ENCODE results near the gene MPHOSPH10. TPM values are rescaled to one million over a fixed set of nuclear protein-coding genes. Genes with fewer than 3 reads are reported as not detected.

Gene MPHOSPH10
- polyA plus RNA-seq, 2 of the 4 experiments (the other 2 are of a cell fraction): 39.2 to 51.7 TPM

DNA sequence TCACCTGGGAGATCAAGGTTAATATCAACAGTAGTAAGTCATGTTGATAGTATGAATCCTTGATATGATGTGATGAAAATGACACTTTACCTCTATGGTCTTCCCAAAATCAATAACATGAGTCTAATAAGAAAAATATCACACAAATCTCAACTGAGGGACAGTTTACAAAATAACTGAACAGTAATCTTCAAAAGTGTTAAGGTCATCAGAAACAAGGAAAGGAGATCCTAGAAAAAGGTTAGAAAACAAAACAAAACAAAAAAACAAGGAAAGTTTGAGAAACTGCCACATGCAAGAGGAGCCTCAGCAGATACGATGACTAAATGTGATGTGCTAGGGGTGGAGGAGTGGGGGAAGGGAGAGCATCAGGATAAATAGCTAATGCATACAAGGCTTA is 16.6 kb upstream of the MPHOSPH10 start:
- CTCF ChIA-PET: interaction anchor here (0.8 to 1.6 kb wide), 5 partner anchors 10 to 40 kb away, joined by 3 to 10 read pairs (median 3); no protein-coding TSS in a partner anchor
- Histone ChIP-seq H3K4me2 (no peak overlapping the region), H3K4me3 (no peak overlapping the region), H3K9me3 (no peaks in the 10 kb centered on the region), H3K27ac (no peak overlapping the region), H3K4me1 (no peaks in the 10 kb centered on the region)
- DNase-seq (ENCODE audit: low read depth in 1 of 2, low spot score in 1 of 2) (no peak), ATAC-seq (no peak), FAIRE-seq (no peak)
- 90% methylated on average over 1 of the region's 1 CpG for WGBS (ENCODE audit: missing lambda C conversion rate)
- TF ChIP-seq SMC3 (IDR thresholded peaks at IDR 0.05) (no peak), TFCP2L1 (CRISPR knock-in tag; IDR thresholded peaks at IDR 0.05) (no peak), ZC3H11A (IDR thresholded peaks at IDR 0.05) (no peak), FOSB (CRISPR knock-in tag; IDR thresholded peaks at IDR 0.05) (no peak), FOXS1 (CRISPR knock-in tag; IDR thresholded peaks at IDR 0.05) (no peak), JUNB (IDR thresholded peaks at IDR 0.05) (no peak), NFE2L2 (conservative IDR thresholded peaks at IDR 0.05; ENCODE audit: low read length) (no peak), MAFK (IDR thresholded peaks at IDR 0.05; ENCODE audit: partially characterized antibody) (no peak), RCOR1 (IDR thresholded peaks at IDR 0.05; ENCODE audit: low read depth, low read length) (no peak), JUN (IDR thresholded peaks at IDR 0.05) (no peak), CBX8 (IDR thresholded peaks at IDR 0.05) (no peak), HEYL (CRISPR knock-in tag; IDR thresholded peaks at IDR 0.05) (no peak), POLR2AphosphoS2 (conservative IDR thresholded peaks at IDR 0.05; ENCODE audit: low read length) (no peak), KDM5A (IDR thresholded peaks at IDR 0.05) (no peak), NR3C1 (IDR thresholded peaks at IDR 0.05) (no peak), MAZ (IDR thresholded peaks at IDR 0.05; ENCODE audit: borderline replicate concordance, low read depth, low read length) (no peak), POLR2A (IDR thresholded peaks at IDR 0.05; ENCODE audit: low read length) (no peak), FOSL2 (IDR thresholded peaks at IDR 0.05) (no peak), FOSL2 (CRISPR knock-in tag; IDR thresholded peaks at IDR 0.05) (no peak), RARB (CRISPR knock-in tag; IDR thresholded peaks at IDR 0.05) (no peak)
- TF ChIP-seq, protein P1, sequence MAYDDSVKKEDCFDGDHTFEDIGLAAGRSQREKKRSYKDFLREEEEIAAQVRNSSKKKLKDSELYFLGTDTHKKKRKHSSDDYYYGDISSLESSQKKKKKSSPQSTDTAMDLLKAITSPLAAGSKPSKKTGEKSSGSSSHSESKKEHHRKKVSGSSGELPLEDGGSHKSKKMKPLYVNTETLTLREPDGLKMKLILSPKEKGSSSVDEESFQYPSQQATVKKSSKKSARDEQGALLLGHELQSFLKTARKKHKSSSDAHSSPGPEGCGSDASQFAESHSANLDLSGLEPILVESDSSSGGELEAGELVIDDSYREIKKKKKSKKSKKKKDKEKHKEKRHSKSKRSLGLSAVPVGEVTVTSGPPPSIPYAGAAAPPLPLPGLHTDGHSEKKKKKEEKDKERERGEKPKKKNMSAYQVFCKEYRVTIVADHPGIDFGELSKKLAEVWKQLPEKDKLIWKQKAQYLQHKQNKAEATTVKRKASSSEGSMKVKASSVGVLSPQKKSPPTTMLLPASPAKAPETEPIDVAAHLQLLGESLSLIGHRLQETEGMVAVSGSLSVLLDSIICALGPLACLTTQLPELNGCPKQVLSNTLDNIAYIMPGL (CRISPR knock-in tag; IDR thresholded peaks at IDR 0.05; ENCODE audit: borderline replicate concordance): no peak
- POLR2A ChIA-PET: no interaction called here

DNA sequence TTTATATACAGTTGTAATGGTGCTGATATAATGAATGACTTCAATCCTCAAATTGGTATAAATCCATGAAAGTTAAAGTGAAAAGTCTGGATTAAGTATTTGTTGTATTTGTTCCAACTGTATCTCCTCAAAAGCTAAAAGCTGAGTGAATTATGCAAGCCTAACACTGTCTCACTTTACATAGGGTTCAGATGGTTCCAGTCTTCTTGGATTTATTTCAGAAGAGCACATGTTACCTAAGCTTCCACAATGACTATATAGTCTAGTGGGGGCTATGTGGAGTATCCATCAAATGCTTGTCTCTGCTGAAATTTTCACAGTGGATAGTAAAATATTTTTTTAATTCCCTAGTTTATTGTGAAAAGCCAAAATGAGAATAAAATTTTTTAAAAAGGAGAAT is 13.4 kb upstream of the MPHOSPH10 start:
- no peaks in the 10 kb centered on the region for H3K9me3 ChIP-seq
- FAIRE-seq: no peak
- no peak for ATAC-seq
- DNase-seq (ENCODE audit: low read depth in 1 of 2, low spot score in 1 of 2): no peak
- ChIA-PET CTCF (interaction anchor here (1.0 to 3.5 kb wide), 2 partner anchors 10 to 16 kb away, joined by 3 to 19 read pairs; no protein-coding TSS in a partner anchor), POLR2A (no interaction called here)
- H3K27ac ChIP-seq: no peak overlapping the region
- H3K4me2 ChIP-seq: no peak overlapping the region
- no peak overlapping the region for H3K4me3 ChIP-seq
- no peaks in the 10 kb centered on the region for H3K4me1 ChIP-seq
- TF ChIP-seq MAZ (IDR thresholded peaks at IDR 0.05; ENCODE audit: borderline replicate concordance, low read depth, low read length): no peak

DNA sequence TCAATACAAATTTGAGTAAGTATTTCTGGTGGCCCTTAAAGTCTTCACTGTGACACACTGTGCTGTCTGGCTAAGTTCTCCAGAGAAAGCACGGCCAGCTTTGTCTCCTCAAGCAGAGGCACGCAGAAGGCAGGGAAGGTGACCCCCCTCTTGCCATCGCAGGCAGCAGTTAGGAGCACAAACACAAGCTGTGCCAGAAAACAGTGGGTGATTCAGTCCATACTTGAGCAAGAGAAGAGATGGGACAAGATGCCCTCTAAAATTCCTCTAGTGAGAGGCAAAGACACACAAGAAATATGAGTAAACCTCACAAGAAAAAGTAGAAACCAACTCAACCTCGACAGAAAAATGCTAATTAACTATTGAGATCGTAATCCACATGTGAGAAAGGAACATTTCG is 10.2 kb upstream of the MPHOSPH10 start:
- Histone ChIP-seq H3K27ac (no peak overlapping the region), H3K9me3 (no peaks in the 10 kb centered on the region), H3K4me2 (no peak overlapping the region), H3K4me1 (no peaks in the 10 kb centered on the region), H3K4me3 (no peak overlapping the region)
- CTCF ChIA-PET: interaction anchor here (0.6 to 2.9 kb wide), 4 partner anchors 11 to 598 kb away, joined by 3 to 16 read pairs (median 4); no protein-coding TSS in a partner anchor
- DNase-seq (ENCODE audit: low read depth in 1 of 2, low spot score in 1 of 2) (no peak), FAIRE-seq (no peak), ATAC-seq (no peak)
- WGBS (ENCODE audit: missing lambda C conversion rate): 80% methylated on average over 6 of the region's 6 CpGs
- POLR2A ChIA-PET: no interaction called here
- TF ChIP-seq CBX2 (IDR thresholded peaks at IDR 0.05; ENCODE audit: borderline replicate concordance, low read depth) (no peak), KDM1A (IDR thresholded peaks at IDR 0.05; ENCODE audit: low read depth) (no peak), RFX5 (IDR thresholded peaks at IDR 0.05) (no peak), HOXA7 (CRISPR knock-in tag; IDR thresholded peaks at IDR 0.05) (no peak), FOSL2 (IDR thresholded peaks at IDR 0.05) (no peak), FOSL2 (CRISPR knock-in tag; IDR thresholded peaks at IDR 0.05) (no peak), CBX8 (IDR thresholded peaks at IDR 0.05) (no peak), CHD2 (IDR thresholded peaks at IDR 0.05; ENCODE audit: low read length, partially characterized antibody) (no peak)
- TF ChIP-seq, protein P2, sequence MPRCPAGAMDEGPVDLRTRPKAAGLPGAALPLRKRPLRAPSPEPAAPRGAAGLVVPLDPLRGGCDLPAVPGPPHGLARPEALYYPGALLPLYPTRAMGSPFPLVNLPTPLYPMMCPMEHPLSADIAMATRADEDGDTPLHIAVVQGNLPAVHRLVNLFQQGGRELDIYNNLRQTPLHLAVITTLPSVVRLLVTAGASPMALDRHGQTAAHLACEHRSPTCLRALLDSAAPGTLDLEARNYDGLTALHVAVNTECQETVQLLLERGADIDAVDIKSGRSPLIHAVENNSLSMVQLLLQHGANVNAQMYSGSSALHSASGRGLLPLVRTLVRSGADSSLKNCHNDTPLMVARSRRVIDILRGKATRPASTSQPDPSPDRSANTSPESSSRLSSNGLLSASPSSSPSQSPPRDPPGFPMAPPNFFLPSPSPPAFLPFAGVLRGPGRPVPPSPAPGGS (IDR thresholded peaks at IDR 0.05): no peak
- TF ChIP-seq, protein P3, sequence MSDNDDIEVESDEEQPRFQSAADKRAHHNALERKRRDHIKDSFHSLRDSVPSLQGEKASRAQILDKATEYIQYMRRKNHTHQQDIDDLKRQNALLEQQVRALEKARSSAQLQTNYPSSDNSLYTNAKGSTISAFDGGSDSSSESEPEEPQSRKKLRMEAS (IDR thresholded peaks at IDR 0.05): no peak
- TF ChIP-seq, protein P4, sequence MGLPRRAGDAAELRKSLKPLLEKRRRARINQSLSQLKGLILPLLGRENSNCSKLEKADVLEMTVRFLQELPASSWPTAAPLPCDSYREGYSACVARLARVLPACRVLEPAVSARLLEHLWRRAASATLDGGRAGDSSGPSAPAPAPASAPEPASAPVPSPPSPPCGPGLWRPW (IDR thresholded peaks at IDR 0.05): no peak
- TF ChIP-seq, protein P5, sequence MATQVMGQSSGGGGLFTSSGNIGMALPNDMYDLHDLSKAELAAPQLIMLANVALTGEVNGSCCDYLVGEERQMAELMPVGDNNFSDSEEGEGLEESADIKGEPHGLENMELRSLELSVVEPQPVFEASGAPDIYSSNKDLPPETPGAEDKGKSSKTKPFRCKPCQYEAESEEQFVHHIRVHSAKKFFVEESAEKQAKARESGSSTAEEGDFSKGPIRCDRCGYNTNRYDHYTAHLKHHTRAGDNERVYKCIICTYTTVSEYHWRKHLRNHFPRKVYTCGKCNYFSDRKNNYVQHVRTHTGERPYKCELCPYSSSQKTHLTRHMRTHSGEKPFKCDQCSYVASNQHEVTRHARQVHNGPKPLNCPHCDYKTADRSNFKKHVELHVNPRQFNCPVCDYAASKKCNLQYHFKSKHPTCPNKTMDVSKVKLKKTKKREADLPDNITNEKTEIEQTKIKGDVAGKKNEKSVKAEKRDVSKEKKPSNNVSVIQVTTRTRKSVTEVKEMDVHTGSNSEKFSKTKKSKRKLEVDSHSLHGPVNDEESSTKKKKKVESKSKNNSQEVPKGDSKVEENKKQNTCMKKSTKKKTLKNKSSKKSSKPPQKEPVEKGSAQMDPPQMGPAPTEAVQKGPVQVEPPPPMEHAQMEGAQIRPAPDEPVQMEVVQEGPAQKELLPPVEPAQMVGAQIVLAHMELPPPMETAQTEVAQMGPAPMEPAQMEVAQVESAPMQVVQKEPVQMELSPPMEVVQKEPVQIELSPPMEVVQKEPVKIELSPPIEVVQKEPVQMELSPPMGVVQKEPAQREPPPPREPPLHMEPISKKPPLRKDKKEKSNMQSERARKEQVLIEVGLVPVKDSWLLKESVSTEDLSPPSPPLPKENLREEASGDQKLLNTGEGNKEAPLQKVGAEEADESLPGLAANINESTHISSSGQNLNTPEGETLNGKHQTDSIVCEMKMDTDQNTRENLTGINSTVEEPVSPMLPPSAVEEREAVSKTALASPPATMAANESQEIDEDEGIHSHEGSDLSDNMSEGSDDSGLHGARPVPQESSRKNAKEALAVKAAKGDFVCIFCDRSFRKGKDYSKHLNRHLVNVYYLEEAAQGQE (IDR thresholded peaks at IDR 0.05): no peak
- TF ChIP-seq, protein P6, sequence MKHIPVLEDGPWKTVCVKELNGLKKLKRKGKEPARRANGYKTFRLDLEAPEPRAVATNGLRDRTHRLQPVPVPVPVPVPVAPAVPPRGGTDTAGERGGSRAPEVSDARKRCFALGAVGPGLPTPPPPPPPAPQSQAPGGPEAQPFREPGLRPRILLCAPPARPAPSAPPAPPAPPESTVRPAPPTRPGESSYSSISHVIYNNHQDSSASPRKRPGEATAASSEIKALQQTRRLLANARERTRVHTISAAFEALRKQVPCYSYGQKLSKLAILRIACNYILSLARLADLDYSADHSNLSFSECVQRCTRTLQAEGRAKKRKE (CRISPR knock-in tag; IDR thresholded peaks at IDR 0.05; ENCODE audit: low read depth): no peak

Measured in A549 (cell line).